DMS114 treated with DMSO at 0.1 percent for 48 hours (cell line): ENCODE measurements around the gene CHCHD3.
"Not testable (repeated sequence)": the region's sequence is repeated elsewhere in the genome, so short reads cannot be mapped to it uniquely, and the experiment has no call there.

Experiments used
- DNase-seq: peaks from one replicate; lab custom pipeline; 2025; ENCODE audit not compliant: unreplicated experiment; lab: John Stamatoyannopoulos, UW

CHCHD3 gene

GRCh38 chr7:132965951-132966350 lies 115.9 kb downstream of the CHCHD3 start:
- no peak for DNase-seq

DNA sequence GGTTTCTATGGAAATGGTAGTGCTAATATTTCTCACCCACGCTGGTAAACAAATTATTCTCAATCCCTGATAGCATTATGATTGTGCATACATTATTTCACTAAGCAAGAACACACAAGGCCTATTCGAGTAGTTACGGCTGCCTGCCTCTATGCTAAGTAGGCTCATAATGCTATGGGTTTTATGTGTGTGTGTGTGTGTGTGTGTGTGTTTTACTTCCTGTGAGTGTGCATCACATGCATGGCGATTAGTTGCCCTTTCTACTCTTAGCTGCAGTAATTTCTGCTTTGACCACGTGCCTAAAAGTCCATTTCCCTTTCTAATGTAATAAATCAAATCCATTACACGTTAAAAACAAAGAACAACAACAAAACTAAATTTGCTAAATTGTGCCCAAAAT lies 117.0 kb downstream of the CHCHD3 start:
- DNase-seq = no peak

GRCh38 chr7:132959891-132960290 lies 122.0 kb downstream of the CHCHD3 start:
- DNase-seq = no peak

- DNase-seq = no peak
These were observed 125.3 kb downstream of the CHCHD3 start for GRCh38 chr7:132956556-132956955.

GRCh38 chr7:132953468-132953867 lies 128.4 kb downstream of the CHCHD3 start:
- DNase-seq = no peak

- no peak for DNase-seq
These were observed 131.2 kb downstream of the CHCHD3 start for GRCh38 chr7:132950725-132951124.

GRCh38 chr7:132947011-132947410 lies 134.9 kb downstream of the CHCHD3 start:
- DNase-seq = no peak

DNA sequence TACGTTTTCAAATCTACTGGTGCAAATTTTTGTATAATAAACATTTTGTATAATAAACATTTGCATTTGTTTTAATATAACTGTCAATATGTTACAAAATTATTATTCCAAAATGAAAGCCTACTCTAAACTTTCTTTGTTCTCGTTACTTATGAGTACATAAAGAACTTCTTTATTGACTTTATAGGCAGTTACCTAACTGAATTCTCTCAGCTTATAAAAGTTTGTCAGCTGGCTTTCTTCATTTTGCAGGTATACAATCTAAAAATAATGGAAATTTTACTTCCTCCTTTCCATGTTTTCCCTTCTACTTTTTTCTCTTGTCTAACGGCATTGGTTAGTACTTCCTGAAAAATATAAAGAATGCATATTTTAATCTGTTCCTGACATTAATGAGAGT lies 137.1 kb downstream of the CHCHD3 start:
- DNase-seq = no peak

GRCh38 chr7:132943645-132944044 lies 138.2 kb downstream of the CHCHD3 start:
- DNase-seq = no peak

DNA sequence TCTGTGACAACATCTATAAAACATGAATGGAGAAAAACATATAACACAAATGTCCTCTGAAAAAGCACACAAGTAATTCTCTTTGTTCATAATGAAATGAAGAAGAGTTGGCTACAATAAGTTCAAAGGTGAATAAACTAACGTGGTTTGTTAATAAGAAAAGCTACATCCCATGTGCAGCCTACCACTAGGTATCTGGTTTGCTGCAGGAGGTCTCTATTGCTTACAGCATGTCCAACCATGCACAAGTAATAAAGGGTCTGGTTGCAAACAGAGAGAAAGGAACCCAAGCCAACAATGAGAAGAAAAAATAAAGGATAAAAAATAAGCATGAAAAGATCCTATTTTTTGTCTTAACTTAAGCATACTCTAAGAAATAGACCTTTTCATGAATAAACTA lies 139.2 kb downstream of the CHCHD3 start:
- DNase-seq = no peak

DNA sequence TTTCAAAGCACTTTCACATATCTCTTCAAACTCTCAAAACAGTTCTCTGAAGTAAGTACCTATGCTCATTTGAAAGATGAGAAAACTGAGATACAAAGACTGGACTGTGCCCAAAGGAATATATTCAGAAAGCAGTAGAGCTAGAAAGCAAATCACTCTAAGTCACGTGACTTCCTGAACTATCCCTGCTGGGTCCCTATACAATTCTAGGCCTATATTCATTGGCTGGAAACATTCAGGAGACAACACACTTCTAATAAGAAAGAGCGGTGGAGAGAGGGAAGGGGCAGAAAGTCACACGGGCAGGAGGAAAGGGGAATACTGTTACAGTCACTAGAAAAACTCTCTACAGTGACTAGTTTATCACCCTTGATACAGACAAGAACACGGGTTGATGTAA lies 140.0 kb downstream of the CHCHD3 start:
- no peak for DNase-seq

GRCh38 chr7:132941428-132941827 lies 140.5 kb downstream of the CHCHD3 start:
- DNase-seq = no peak

DNA sequence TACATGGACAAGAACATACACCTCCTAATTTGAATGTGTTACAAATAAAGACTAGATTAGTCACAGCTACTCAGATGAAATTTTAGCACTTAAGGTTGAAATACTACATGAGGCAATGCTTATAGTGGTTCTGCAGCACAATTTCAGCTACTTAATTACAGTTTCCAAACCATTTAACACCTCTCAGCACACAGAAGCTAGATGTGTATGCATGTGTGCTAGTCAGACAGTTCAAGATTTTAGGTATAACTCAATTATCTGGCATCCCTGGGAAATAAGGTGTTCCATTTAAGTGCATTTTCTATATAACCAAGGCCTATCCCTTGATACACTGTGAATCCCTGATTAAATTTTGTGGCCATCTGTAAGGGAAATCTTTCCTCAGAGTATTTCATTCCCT lies 141.8 kb downstream of the CHCHD3 start:
- no peak for DNase-seq

DNA sequence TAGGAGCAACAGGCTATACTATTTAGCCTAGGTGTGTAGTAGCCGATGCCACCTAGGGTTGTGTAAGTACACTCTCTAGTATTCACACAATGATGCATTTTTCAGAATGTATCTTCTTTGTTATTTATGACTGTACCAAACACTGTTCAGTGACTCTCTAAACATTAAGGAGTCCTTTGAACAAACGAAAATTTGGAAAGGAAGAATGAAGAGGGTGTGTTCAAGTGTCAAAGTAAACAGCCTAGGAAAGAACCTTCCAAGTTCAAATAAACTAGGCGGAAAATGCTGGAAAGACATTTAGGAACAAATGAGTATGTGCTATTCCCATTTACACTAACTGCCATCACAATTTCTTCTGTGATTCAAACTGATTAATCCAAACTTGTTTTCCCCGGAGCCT lies 142.4 kb downstream of the CHCHD3 start:
- DNase-seq = no peak

GRCh38 chr7:132937286-132937685 lies 144.6 kb downstream of the CHCHD3 start:
- DNase-seq = no peak

DNA sequence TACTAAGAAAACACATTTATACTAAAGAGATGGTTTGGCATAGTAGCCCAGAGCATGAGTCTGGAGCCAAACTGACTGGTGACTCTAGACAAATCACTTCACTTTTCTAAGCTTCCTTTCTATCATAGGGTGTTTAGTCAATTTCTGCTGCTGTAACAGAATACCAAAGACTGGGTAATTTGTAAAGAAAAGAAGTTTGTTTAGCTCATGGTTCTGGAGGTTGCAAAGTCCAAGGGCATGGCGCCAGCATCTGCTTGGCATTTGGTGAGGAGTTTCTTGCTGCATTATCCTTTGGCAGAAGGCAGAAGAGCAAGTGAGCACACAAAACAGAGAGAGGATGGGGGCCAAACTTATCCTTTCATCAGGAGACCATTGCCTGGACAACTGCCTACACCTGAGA lies 146.3 kb downstream of the CHCHD3 start:
- no peak for DNase-seq

- no peak for DNase-seq
These were observed 147.9 kb downstream of the CHCHD3 start for GRCh38 chr7:132934017-132934416.

GRCh38 chr7:132933072-132933458 lies 148.8 kb downstream of the CHCHD3 start:
- DNase-seq = no peak

DNA sequence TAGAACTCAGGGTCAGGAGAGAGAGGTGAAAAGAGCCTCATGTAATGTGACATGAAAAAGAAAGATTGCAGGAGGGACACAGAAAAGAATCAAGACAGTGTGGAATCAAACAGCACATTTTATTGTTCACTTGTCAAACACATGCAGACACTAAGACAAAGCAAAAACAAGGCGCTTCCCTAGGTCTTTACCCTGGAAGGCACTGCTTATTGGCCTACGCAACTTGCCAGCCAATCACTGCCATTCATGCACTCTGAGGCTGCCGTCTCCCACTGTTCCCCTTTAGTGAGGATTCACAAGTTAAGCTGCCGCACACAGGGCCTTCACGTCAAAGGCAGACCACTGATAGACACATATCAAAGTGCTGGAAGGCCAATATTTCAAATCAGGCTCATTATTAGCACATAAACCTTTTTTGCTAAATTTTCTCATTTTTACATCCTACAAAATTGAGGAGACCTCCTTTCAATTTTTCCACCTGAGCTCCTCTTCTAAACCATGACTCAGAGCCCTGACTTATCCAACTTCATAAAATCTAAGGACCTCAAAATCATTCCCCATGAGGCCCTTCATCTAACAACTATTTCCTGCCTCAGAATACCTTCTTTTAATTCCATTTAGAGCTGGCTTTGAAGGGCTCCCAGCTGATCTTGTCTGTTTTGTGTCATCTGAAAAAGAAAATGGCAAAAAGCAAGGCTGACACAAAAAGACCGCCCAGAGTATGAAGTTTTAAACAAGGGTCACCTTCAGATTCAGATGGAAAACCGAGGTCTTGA lies 149.4 kb downstream of the CHCHD3 start:
- no peak for DNase-seq

GRCh38 chr7:132930881-132931280 lies 151.0 kb downstream of the CHCHD3 start:
- DNase-seq = no peak

GRCh38 chr7:132929944-132930343 lies 151.9 kb downstream of the CHCHD3 start:
- DNase-seq = not testable (repeated sequence)

- DNase-seq = no peak
These were observed 162.1 kb downstream of the CHCHD3 start for GRCh38 chr7:132919771-132920170.

DNA sequence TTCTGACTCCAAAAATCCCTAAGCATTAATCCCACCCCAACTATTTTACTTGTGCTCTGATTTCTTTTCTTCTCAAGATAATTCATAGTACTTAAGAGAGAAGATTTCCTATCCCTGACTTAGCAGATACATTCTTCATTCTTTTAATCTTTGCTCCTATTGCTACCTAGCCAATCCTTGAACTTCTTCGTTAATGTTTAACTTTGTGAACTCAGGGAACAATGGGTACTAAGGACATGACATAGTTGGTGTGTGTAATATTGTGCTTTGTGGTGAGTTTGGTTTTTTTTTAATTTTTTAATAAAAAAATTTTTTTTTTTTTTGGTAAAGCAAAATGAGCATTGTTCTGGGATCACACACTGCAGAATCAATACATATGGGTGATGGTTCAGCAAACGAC lies 166.2 kb downstream of the CHCHD3 start:
- no peak for DNase-seq
